SH-SY5Y (cell line): ENCODE measurements around the gene TEX14.

Experiments used
- GATA2 ChIP-seq: IDR thresholded peaks from 2 replicates; pipeline ENCODE4 v1.6.1; 2011; ENCODE audit warnings: mild to moderate bottlenecking, low read depth, low read length
- GATA3 ChIP-seq: IDR thresholded peaks from 2 replicates; pipeline ENCODE4 v1.6.1; 2011; ENCODE audit warnings: low read depth, mild to moderate bottlenecking, low read length, moderate library complexity

- TF ChIP-seq GATA2 (no peak), GATA3 (no peak)
Measured at GRCh38 chr17:58626905-58627304, 64.9 kb downstream of the TEX14 start.
